Stimulated activated CD8-positive, alpha-beta memory T cell treated with anti-CD3 and anti-CD28 coated beads, Interleukin-15, amount 100 ng/mL, for 24 hours (primary cell): ENCODE data around the gene MIEF1.

Source experiments
- DNase-seq: peaks from one replicate; pipeline ENCODE4 v3.0.0-alpha.2; 2020; ENCODE audit warnings: low read depth

Gene MIEF1

GRCh38 chr22:39558950-39559349, 56.9 kb downstream of the MIEF1 start:
- no peak for DNase-seq

GRCh38 chr22:39559456-39560105, 57.5 kb downstream of the MIEF1 start:
- DNase-seq = no peak

GRCh38 chr22:39560127-39560526, 58.0 kb downstream of the MIEF1 start:
- no peak for DNase-seq

- no peak for DNase-seq
Observed at GRCh38 chr22:39562839-39563489, 60.9 kb downstream of the MIEF1 start.

GRCh38 chr22:39563571-39564428, 61.7 kb downstream of the MIEF1 start:
- DNase-seq = no peak

- no peak for DNase-seq
Observed at GRCh38 chr22:39565414-39565944, 63.4 kb downstream of the MIEF1 start.

GRCh38 chr22:39567135-39567946, 65.3 kb downstream of the MIEF1 start:
- DNase-seq = no peak
